Retinal pigment epithelial cell (primary cell): Measurements from ENCODE around the gene APCDD1L.

Source experiments
- DNase-seq: peaks from one replicate; pipeline ENCODE4 v3.0.0-alpha.2; 2010; ENCODE audit warnings: low read depth
- H3K4me3 ChIP-seq: 2 replicates; pipeline ENCODE4 v1.5.1; 2011; ENCODE audit warnings: mild to moderate bottlenecking, low read length, control low read depth, moderate library complexity
- TF ChIP-seq, protein P1 (sequence below): conservative IDR thresholded peaks from 2 replicates; pipeline ENCODE4 v1.5.1; 2011; ENCODE audit warnings: low read depth, low read length, control low read depth, inconsistent platforms

Gene APCDD1L

DNA sequence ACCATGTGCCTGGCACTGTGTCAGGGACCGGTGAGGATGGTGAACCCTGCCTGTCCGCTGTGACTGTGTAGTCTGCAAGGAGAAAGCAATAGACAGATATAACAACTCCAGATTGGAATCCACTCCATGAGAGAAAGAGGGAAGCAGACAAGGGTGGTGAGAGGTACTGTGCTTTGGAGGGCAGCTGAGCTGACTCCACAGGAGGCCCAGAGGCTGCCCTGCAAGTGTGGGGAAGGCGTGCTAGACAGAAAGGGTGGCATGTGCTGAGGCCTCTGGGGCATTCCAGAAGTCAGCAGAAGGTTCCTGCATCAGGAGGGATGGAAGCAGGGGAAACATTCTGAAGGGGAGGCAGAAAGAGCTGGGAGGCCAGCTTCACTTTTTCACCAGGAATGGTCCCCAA, 39.3 kb upstream of the APCDD1L start:
- DNase-seq = no peak
- H3K4me3 ChIP-seq = no peak overlapping the region
- TF ChIP-seq, protein P1, sequence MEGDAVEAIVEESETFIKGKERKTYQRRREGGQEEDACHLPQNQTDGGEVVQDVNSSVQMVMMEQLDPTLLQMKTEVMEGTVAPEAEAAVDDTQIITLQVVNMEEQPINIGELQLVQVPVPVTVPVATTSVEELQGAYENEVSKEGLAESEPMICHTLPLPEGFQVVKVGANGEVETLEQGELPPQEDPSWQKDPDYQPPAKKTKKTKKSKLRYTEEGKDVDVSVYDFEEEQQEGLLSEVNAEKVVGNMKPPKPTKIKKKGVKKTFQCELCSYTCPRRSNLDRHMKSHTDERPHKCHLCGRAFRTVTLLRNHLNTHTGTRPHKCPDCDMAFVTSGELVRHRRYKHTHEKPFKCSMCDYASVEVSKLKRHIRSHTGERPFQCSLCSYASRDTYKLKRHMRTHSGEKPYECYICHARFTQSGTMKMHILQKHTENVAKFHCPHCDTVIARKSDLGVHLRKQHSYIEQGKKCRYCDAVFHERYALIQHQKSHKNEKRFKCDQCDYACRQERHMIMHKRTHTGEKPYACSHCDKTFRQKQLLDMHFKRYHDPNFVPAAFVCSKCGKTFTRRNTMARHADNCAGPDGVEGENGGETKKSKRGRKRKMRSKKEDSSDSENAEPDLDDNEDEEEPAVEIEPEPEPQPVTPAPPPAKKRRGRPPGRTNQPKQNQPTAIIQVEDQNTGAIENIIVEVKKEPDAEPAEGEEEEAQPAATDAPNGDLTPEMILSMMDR = no peak

DNA sequence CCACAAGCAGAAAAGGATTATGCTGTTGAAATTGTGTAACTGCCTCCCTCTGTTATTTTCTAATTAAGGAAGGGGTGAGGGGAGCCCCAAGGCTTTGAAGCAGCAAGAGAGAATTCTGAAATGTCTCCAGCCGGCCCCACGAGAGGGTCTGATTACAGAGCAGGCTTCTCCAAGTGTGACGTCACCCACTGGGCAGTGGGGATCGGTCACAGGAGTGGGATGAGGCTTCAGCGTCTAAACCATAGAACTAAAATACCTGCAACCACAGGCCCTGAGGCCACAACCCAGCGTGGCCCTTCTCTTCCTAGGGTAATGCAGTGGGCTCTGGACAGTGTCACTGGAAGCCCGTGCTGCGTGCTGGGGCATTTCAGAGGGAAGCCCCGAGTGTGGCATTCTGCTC, 38.6 kb upstream of the APCDD1L start:
- peak; percentile 72 for DNase-seq
- H3K4me3 ChIP-seq = no peak overlapping the region
- TF ChIP-seq, protein P1 = no peak

DNA sequence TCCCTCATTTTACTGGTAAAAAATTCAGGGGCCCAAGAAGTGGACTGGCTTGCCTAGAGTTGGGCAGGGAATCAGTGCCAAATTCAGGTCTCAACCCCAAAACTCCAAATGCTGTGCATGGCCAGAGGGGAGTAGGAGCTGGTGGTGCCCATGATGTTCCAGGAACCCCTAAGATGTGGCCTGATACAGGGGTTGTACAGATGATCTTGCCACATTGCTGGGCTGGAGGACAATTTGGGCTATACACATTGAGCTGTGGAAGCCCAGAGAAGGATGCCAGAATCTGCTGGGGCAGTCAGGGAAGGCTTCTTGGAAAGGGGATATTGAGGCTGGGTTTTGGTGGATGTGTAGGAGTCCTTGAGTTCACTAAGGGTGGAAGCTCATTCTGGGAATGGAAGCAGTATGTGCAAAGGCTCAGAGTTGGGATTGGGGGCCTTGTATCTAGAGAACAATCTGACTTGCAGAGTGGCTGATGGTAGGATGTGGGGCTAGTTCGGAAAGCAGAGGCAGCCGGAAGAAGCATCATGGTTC, 38.0 kb upstream of the APCDD1L start:
- TF ChIP-seq, protein P1 = no peak
- DNase-seq = no peak

DNA sequence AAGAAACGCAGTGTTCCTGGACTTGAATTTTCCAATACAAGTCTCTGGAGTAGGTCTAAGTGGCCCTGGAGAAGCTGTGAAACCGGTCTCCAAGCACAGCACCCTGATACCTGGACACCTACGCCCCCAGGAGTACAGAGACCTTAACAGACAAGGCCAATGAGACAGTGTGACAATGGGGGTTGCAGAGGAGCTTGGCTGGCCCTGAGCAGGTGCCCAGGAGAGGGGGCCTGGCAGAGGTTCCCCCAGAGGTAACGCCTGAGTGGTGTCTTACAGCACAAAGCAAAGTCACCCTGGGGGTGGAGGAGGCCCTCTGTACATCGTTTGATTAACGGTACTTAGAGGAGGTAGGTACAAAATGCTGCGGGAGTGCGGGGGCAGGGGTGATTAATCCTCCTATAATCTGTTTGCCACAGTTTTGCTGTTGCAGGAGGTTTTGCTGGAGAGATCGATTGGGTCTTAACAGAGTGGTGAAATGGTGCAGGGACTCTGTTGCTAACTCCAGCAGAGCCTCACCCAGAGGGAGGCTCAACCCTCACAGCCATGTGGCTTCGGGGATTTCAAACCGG, 37.3 kb upstream of the APCDD1L start:
- TF ChIP-seq, protein P1 = no peak
- peak; percentile 46 for DNase-seq
- H3K4me3 ChIP-seq = no peak overlapping the region

More for the DNA sequence above, 38.0 kb upstream of the APCDD1L start:
- no peak overlapping the region for H3K4me3 ChIP-seq

DNA sequence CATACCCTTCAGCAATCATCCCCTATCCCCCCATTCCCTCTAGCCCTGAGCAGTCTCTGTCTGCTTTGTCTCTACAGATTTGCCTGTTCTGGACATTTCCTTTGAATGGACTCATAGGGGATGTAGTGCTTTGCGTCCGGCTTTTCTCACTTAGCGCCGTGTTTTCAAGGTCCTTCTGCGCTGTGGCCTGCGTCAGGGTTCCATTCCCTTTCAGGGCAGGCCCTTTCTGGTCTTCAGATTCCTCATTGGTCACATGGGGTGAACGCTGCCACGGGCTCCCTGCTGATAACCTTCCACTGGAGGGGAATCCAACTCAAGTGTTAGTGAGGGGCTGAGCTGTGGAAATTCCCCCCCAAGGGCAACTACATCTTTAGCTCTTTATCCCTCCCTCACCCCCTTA, 36.4 kb upstream of the APCDD1L start:
- no peak overlapping the region for H3K4me3 ChIP-seq
- TF ChIP-seq, protein P1 = no peak
- no peak for DNase-seq

DNA sequence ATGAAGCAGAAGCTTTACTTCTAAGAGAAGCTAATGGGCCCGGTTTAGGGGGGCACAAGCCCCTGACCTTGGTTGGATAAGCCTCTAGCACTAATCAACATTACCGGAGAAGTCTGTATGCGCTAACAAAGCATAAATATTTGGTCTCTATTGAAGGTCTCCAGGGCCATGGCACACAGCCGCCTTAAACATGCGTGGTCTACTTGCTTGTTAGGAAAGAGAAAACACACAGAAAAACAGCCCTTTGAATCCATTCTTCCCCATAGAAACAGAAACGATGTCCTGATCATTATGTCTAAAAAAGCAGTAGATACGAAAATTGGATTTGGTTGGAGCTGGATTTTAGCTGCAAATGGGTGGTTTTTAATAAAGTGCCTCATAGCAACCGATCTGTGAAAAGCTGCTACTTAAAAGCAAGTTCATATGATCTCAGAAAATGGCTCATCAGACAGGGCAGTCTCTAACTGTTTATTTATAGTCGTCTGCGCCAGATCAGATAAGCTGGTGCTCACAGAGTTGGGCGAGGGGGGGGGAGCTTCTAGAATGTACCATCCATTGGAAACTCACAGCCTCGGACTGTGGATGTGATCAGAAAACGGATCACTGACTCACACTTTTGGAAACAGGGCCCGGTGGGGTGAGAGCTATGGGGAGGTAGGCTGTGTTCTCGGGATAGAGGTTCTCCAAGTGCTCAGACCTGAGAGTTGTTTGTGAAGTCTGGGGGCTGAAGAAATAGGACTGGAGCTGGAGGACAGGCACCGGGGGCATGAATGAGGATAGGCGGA, 35.3 kb upstream of the APCDD1L start:
- peak; percentile 80 for DNase-seq
- no peak overlapping the region for H3K4me3 ChIP-seq
- TF ChIP-seq, protein P1 = no peak
